BLaER1 treated with 17β-estradiol and CSF1 and Interleukin-3, amounts not matched to agents 10 nM and 100 nM (cell line): ENCODE results near the gene HEXD.
"Not testable (repeated sequence)": the region's sequence is repeated elsewhere in the genome, so short reads cannot be mapped to it uniquely, and the experiment has no call there.

Experiments used
- H3K27ac ChIP-seq, 11 experiments: shearing (Covaris generic); formaldehyde crosslinking; 2 replicates each; pipeline ENCODE4 v1.8.1; 2022
- H3K27me3 ChIP-seq, 11 experiments: shearing (Covaris generic); formaldehyde crosslinking; 2 replicates each; pipeline ENCODE4 v1.8.1; 2022
- H3K36me3 ChIP-seq, 11 experiments: shearing (Covaris generic); formaldehyde crosslinking; 2 replicates each; pipeline ENCODE4 v1.8.1; 2022
- H3K4me1 ChIP-seq, 10 experiments: shearing (Covaris generic); formaldehyde crosslinking; 2 replicates each; pipeline ENCODE4 v1.8.1; 2022
- H3K4me2 ChIP-seq, 11 experiments: shearing (Covaris generic); formaldehyde crosslinking; 2 replicates each; pipeline ENCODE4 v1.8.1; 2022
- H3K4me3 ChIP-seq, 10 experiments: shearing (Covaris generic); formaldehyde crosslinking; 2 replicates each; pipeline ENCODE4 v1.8.1; 2022
- H3K9ac ChIP-seq, 11 experiments: shearing (Covaris generic); formaldehyde crosslinking; 2 replicates each; pipeline ENCODE4 v1.8.1; 2022
- H3K9me3 ChIP-seq, 11 experiments: shearing (Covaris generic); formaldehyde crosslinking; replicated peaks in 1 of 11; 2 replicates each; pipeline ENCODE4 v1.8.1; 2022
- H4K20me1 ChIP-seq, 11 experiments: shearing (Covaris generic); formaldehyde crosslinking; 2 replicates each; pipeline ENCODE4 v1.8.1; 2022
- Cebpa-rat ChIP-seq, 11 experiments: shearing (Covaris generic); IDR thresholded peaks; 2 replicates each; pipeline ENCODE4 v1.8.1; 2022

Gene HEXD

GRCh38 chr17:82418001-82418986 lies at the start of gene HEXD, which contains the start of gene OGFOD3:
Gene HEXD (plus strand): TSS chr17:82418347. CDS start chr17:82419800, 1,453 bp downstream.
Gene OGFOD3 (minus strand): TSS chr17:82418586. CDS start chr17:82418485, 101 bp downstream.
- peak within 1 kb of the TSS; percentile 73 to 96 (median 90) for H3K4me3 ChIP-seq
- TF ChIP-seq Cebpa-rat (IDR thresholded peaks at IDR 0.05): no peak
- H3K27ac ChIP-seq: peak within 1 kb of the TSS; percentile 51 to 94 (median 90); a peak in 21 of 22 replicates
- H3K27me3 ChIP-seq: no peaks in the 10 kb centered on the region
- H3K4me1 ChIP-seq: peaks cover 15 to 44% (median 30%) of the 10 kb centered on the region in 10 experiments
- peak within 1 kb of the TSS; percentile 87 to 97 (median 95) for H3K4me2 ChIP-seq
- H3K9ac ChIP-seq: peak within 1 kb of the TSS; percentile 77 to 94 (median 88)
- peaks cover 30 to 56% (median 48%) of the 10 kb centered on the region in 11 experiments for H4K20me1 ChIP-seq
- peaks cover 9 to 41% (median 33%) of the 10 kb centered on the region in 11 experiments; a peak in 21 of 22 replicates for H3K36me3 ChIP-seq
- H3K9me3 ChIP-seq: peaks cover 0 to 7% (median 6%) of the 10 kb centered on the region in 11 experiments; a peak in 6 of 22 replicates

DNA sequence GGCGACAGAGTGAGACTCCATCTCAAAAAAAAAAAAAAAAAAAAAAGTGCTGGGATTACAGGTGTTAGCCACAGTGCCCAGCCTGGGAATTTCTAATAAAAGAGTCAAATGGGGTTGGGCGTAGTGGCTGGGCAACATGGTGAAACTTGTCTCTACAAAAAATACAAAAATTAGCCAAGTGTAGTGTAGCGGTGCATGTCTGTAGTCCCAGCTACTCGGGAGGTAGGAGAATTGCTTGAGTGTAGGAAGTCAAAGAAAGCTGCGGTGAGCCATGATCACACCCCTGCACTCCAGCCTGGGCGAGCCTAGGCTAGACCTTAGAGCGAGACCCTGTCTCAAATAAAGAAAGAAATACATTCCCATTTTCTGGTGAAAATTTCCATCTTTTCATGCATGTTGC lies 48.9 kb upstream of the HEXD start:
- TF ChIP-seq Cebpa-rat (IDR thresholded peaks at IDR 0.05): no peak
- Histone ChIP-seq H3K36me3 (no peaks in the 10 kb centered on the region), H3K27ac (no peak overlapping the region), H4K20me1 (peaks cover 0 to 28% (median 10%) of the 10 kb centered on the region in 11 experiments; a peak in 8 of 22 replicates), H3K4me1 (peaks cover 42 to 61% (median 46%) of the 10 kb centered on the region in 10 experiments), H3K4me2 (peak overlapping the region in 4 of 11 experiments; percentile 11 to 86 (median 84); a peak in 4 of 22 replicates), H3K4me3 (no peak overlapping the region), H3K9ac (no peak overlapping the region), H3K9me3 (no peaks in the 10 kb centered on the region; a peak in 1 of 22 replicates), H3K27me3 (peaks cover 37 to 58% (median 50%) of the 10 kb centered on the region in 11 experiments)

DNA sequence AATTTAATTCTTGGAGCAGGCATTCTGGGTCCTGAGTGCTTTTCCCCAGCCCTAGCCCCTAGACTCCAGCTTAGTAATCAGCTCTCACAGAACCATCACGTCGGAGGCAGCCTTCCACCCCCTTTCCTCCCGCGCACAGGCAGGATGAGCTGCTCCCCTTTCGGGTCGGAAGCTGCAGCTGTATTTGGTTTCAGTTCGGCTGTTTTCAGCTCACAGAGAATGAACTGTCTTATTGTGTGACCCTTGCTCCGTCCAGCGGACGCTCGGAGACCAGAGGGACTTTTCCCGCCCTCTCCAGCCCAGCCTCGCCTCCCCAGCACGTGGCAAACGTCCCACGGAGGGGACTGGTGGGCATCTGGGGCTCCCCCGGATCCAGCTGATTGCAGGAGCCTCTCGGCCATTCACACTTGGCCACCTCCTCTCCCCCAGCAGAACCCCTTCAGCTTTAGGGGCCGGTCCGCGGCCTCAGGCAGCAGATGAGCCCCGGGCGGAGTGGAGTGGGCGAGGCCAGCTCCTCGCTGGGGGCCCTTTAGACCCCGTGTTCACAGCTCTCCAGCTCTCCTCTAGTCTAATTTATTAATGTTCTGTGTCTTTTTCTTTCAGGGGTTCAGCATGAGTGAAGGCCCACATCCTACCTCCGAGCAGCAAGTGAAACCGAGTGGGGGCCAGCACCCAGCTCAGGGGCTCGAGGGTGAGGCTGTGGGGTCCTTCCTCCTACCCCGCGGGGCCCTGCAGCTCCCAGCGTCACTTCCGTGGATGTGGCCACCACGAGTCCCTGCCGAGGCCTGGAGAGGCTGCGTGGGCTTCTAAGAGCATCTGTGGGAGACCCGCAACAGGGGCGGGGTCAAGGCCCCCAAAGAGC lies 47.4 kb upstream of the HEXD start:
- Histone ChIP-seq H3K27ac (peak overlapping the region in 4 of 11 experiments; percentile 40 to 50 (median 44); a peak in 7 of 22 replicates), H3K9me3 (no peaks in the 10 kb centered on the region; a peak in 1 of 22 replicates), H3K36me3 (no peaks in the 10 kb centered on the region), H3K27me3 (peaks cover 37 to 73% (median 58%) of the 10 kb centered on the region in 11 experiments), H3K9ac (peak overlapping the region in 9 of 11 experiments; percentile 4 to 67 (median 33); a peak in 13 of 22 replicates), H3K4me1 (peaks cover 42 to 58% (median 47%) of the 10 kb centered on the region in 10 experiments), H3K4me2 (peak overlapping the region; percentile 74 to 97 (median 86)), H3K4me3 (peak overlapping the region; percentile 28 to 54 (median 42); a peak in 19 of 20 replicates), H4K20me1 (peaks cover 0 to 28% (median 11%) of the 10 kb centered on the region in 11 experiments; a peak in 8 of 22 replicates)
- no peak for TF ChIP-seq Cebpa-rat (IDR thresholded peaks at IDR 0.05)

DNA sequence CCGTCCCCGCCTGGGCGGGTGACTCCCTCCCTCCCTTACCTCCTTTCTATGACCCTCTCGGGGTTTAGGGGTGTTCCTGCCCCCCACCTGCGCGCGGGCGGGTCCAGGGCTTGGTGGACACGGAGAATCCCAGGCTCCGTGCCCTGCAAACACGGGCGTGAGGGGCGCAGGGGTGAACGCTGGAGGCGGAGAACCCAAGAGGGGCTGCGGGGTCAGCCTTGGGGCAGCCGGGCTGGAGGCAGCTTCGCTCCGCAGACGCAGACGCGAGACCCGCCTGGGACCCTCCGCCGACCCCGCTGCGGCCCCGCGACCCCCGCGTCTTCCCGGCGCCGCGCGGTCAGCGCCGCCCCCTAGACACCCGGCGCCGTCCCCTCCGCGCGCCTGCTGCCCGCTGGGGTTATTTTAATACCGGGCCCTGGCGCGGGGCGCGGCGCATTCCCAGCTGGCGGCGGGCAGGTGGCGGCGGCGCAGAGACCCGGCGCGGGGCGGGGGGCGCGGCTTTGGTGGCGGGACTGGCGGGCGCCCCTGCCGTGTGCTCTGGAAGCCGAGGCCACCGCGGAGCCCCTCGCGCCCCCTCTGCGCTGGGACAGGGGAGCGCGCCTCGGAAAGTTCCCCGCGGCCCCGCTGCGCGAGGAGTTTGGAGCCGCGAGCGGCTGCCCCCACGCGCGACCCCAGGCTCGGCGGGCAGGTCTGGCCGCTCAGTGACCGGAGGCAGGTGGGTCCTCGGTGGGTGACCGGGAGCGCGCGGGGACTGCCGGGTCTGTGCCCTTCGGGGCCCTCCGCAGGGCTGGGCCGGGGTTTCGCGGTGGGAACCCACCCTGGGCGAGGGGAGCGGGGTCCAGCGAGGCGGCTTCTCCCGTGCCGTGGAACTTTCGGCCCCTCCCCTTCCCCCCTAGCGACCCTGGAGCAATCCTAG lies 46.6 kb upstream of the HEXD start, which contains the start of gene UTS2R:
UTS2R (plus strand) TSS at position 433 of the 916 bp plus-strand sequence. CDS start 2,560 bp downstream, outside the sequence.
- H3K9me3 ChIP-seq: no peaks in the 10 kb centered on the region; a peak in 1 of 22 replicates
- H3K4me1 ChIP-seq: peaks cover 42 to 54% (median 47%) of the 10 kb centered on the region in 10 experiments
- peak within 1 kb of the TSS; percentile 28 to 54 (median 42); a peak in 19 of 20 replicates for H3K4me3 ChIP-seq
- peaks cover 40 to 80% (median 58%) of the 10 kb centered on the region in 11 experiments for H3K27me3 ChIP-seq
- H3K36me3 ChIP-seq: no peaks in the 10 kb centered on the region
- TF ChIP-seq Cebpa-rat (IDR thresholded peaks at IDR 0.05): no peak
- H3K4me2 ChIP-seq: peak within 1 kb of the TSS; percentile 74 to 97 (median 86)
- H3K9ac ChIP-seq: peak within 1 kb of the TSS in 9 of 11 experiments; percentile 4 to 67 (median 33); a peak in 13 of 22 replicates
- peak within 1 kb of the TSS in 4 of 11 experiments; percentile 40 to 50 (median 44); a peak in 7 of 22 replicates for H3K27ac ChIP-seq
- peaks cover 0 to 28% (median 11%) of the 10 kb centered on the region in 11 experiments; a peak in 8 of 22 replicates for H4K20me1 ChIP-seq

GRCh38 chr17:82372249-82373071 lies 45.7 kb upstream of the HEXD start:
- H3K4me2 ChIP-seq: peak overlapping the region; percentile 74 to 97 (median 85)
- peaks cover 42 to 54% (median 47%) of the 10 kb centered on the region in 10 experiments for H3K4me1 ChIP-seq
- H3K9me3 ChIP-seq: no peaks in the 10 kb centered on the region; a peak in 1 of 22 replicates
- peak overlapping the region in 1 of 10 experiments; percentile 19; a peak in 4 of 20 replicates for H3K4me3 ChIP-seq
- no peak overlapping the region for H3K9ac ChIP-seq
- no peak overlapping the region for H3K27ac ChIP-seq
- H3K27me3 ChIP-seq: peaks cover 40 to 81% (median 59%) of the 10 kb centered on the region in 11 experiments
- H4K20me1 ChIP-seq: peaks cover 0 to 28% (median 11%) of the 10 kb centered on the region in 11 experiments; a peak in 8 of 22 replicates
- no peak for TF ChIP-seq Cebpa-rat (IDR thresholded peaks at IDR 0.05)
- no peaks in the 10 kb centered on the region for H3K36me3 ChIP-seq

- Histone ChIP-seq H3K27me3 (peaks cover 46 to 83% (median 65%) of the 10 kb centered on the region in 11 experiments), H3K4me1 (peaks cover 42 to 56% (median 47%) of the 10 kb centered on the region in 10 experiments), H3K27ac (0 out of 22 replicates have a peak overlapping the region, but pooled peaks of 1 of the 11 experiments have one; percentile 10), H3K4me2 (peak overlapping the region; percentile 74 to 97 (median 85)), H4K20me1 (peaks cover 0 to 32% (median 11%) of the 10 kb centered on the region in 11 experiments; a peak in 8 of 22 replicates), H3K4me3 (peak overlapping the region in 1 of 10 experiments; percentile 3; a peak in 1 of 20 replicates)
- not testable (repeated sequence) for H3K9ac ChIP-seq, H3K9me3 ChIP-seq, H3K36me3 ChIP-seq
These were observed 45.1 kb upstream of the HEXD start for GRCh38 chr17:82373072-82373452.
